Liver (tissue), 9 donors: ENCODE results near the gene SELENOP. TPM values are rescaled to one million over a fixed set of nuclear protein-coding genes. Genes with fewer than 3 reads are reported as not detected.

Experiments used
- DNase-seq: peaks from one replicate; pipeline ENCODE4 v3.0.0-alpha.2; 2017; ENCODE audit warnings: low spot score
- H3K27ac ChIP-seq, 2 donors: one replicate each; pipeline ENCODE4 v1.7.0; 2013; ENCODE audit warnings: inconsistent platforms in 2 of 2, low read length in 2 of 2, control low read depth in 1 of 2, low read depth in 1 of 2, mild to moderate bottlenecking in 1 of 2
- H3K27me3 ChIP-seq, 4 donors: one replicate each; pipeline versions ENCODE4 v1.6.1 to v1.7.0; 2013; ENCODE audit warnings: low read length in 3 of 4, inconsistent platforms in 1 of 4, mild to moderate bottlenecking in 1 of 4, moderate library complexity in 1 of 4; ENCODE audit not compliant: control insufficient read depth in 4 of 4, insufficient read depth in 4 of 4
- H3K36me3 ChIP-seq, 4 donors: one replicate each; pipeline versions ENCODE4 v1.6.1 to v1.7.0; 2013; ENCODE audit warnings: low read length in 3 of 4, mild to moderate bottlenecking in 3 of 4, low read depth in 1 of 4, moderate library complexity in 1 of 4; ENCODE audit not compliant: control insufficient read depth in 4 of 4, insufficient read depth in 3 of 4
- H3K4me1 ChIP-seq, 4 donors: one replicate each; pipeline versions ENCODE4 v1.6.1 to v1.7.0; 2013; ENCODE audit warnings: low read length in 3 of 4, mild to moderate bottlenecking in 3 of 4, moderate library complexity in 1 of 4; ENCODE audit not compliant: control insufficient read depth in 4 of 4, insufficient read depth in 4 of 4
- H3K4me3 ChIP-seq, 3 donors: one replicate each; pipeline versions ENCODE4 v1.6.1 to v1.7.0; 2013; ENCODE audit warnings: low read length in 3 of 3, control low read depth in 1 of 3, low read depth in 1 of 3, mild to moderate bottlenecking in 1 of 3
- H3K9ac ChIP-seq, 2 donors: one replicate each; pipeline ENCODE4 v1.7.0; 2013; ENCODE audit warnings: low read length in 2 of 2, mild to moderate bottlenecking in 2 of 2, moderate library complexity in 2 of 2, control low read depth in 1 of 2, low read depth in 1 of 2
- H3K9me3 ChIP-seq, 4 donors: one replicate each; pipeline versions ENCODE4 v1.6.1 to v1.7.0; 2013; ENCODE audit warnings: low read length in 3 of 4; ENCODE audit not compliant: control insufficient read depth in 4 of 4
- EGR1 ChIP-seq, 2 donors: IDR thresholded peaks; 2 replicates each; pipeline ENCODE4 v1.6.1; 2016 to 2018; ENCODE audit warnings: antibody characterized with exemption in 2 of 2, low read depth in 2 of 2
- FOXA1 ChIP-seq: IDR thresholded peaks from 2 replicates; pipeline ENCODE4 v1.6.1; 2016; ENCODE audit warnings: antibody characterized with exemption
- FOXA2 ChIP-seq: IDR thresholded peaks from 2 replicates; pipeline ENCODE4 v1.6.1; 2016; ENCODE audit warnings: antibody characterized with exemption
- GABPA ChIP-seq, 2 donors: IDR thresholded peaks in 1 of 2; conservative IDR thresholded peaks in 1 of 2; 2 replicates each; pipeline ENCODE4 v1.6.1; 2016; ENCODE audit warnings: antibody characterized with exemption in 2 of 2, mild to moderate bottlenecking in 1 of 2, moderate library complexity in 1 of 2
- HNF4A ChIP-seq, 2 donors: conservative IDR thresholded peaks; 2 replicates each; pipeline ENCODE4 v1.6.1; 2016; ENCODE audit warnings: antibody characterized with exemption in 2 of 2, mild to moderate bottlenecking in 2 of 2
- HNF4G ChIP-seq: IDR thresholded peaks from 2 replicates; pipeline ENCODE4 v1.6.1; 2016; ENCODE audit warnings: antibody characterized with exemption
- JUND ChIP-seq, 2 donors: IDR thresholded peaks; 2 replicates each; pipeline ENCODE4 v1.6.1; 2016; ENCODE audit warnings: antibody characterized with exemption in 2 of 2
- NR2F2 ChIP-seq: IDR thresholded peaks from 2 replicates; pipeline ENCODE4 v1.6.1; 2016; ENCODE audit warnings: antibody characterized with exemption
- RAD21 ChIP-seq, 2 donors: IDR thresholded peaks; 2 replicates each; pipeline ENCODE4 v1.6.1; 2016; ENCODE audit warnings: antibody characterized with exemption in 2 of 2, mild to moderate bottlenecking in 2 of 2
- RXRA ChIP-seq, 2 donors: IDR thresholded peaks; 2 replicates each; pipeline ENCODE4 v1.6.1; 2017 to 2018; ENCODE audit warnings: antibody characterized with exemption in 2 of 2, mild to moderate bottlenecking in 1 of 2
- SP1 ChIP-seq: IDR thresholded peaks from 2 replicates; pipeline ENCODE4 v1.6.1; 2018; ENCODE audit warnings: antibody characterized with exemption, mild to moderate bottlenecking
- TAF1 ChIP-seq: conservative IDR thresholded peaks from 2 replicates; pipeline ENCODE4 v1.6.1; 2016; ENCODE audit warnings: antibody characterized with exemption, mild to moderate bottlenecking
- YY1 ChIP-seq: IDR thresholded peaks from 2 replicates; pipeline ENCODE4 v1.6.1; 2016; ENCODE audit warnings: antibody characterized with exemption, mild to moderate bottlenecking
- WGBS: extraction: QIAGEN DNeasy Blood & Tissue Kit; methylation state at CpG from one replicate; pipeline ENCODE4 v1.1.7; 2013; 5-methylcytosine and 5-hydroxymethylcytosine counted together
- polyA plus RNA-seq, 2 donors: library from polyadenylated mRNA; stranded (reverse) in 1 of 2; unstranded in 1 of 2; fragments of 200-250 nt in 1 of 2; fragments of >200 nt in 1 of 2; fragmentation: Nextera tagmentation in 1 of 2; extraction: Ambion mirVana in 1 of 2; gene quantifications; one replicate each; pipeline versions ENCODE4 v1.2.1 to v1.2.3, GENCODE V29; 2013 to 2015
- total RNA-seq, 2 donors: library from RNA; depleted of rRNA; stranded (reverse); fragments of >200 nt; gene quantifications; one replicate each; pipeline ENCODE4 v1.2.3, GENCODE V29; 2014
- TF ChIP-seq, protein P1 (sequence below): fragments of 150-350 bp; IDR thresholded peaks from 2 replicates; pipeline ENCODE4 v1.5.1; 2017; ENCODE audit warnings: improper control_type of control experiment, low read depth, low read length; ENCODE audit not compliant: missing input control
- TF ChIP-seq, protein P2 (sequence below): IDR thresholded peaks from 2 replicates; pipeline ENCODE4 v1.6.1; 2016; ENCODE audit warnings: antibody characterized with exemption, mild to moderate bottlenecking
- TF ChIP-seq, protein P3 (sequence below): IDR thresholded peaks from 2 replicates; pipeline ENCODE4 v1.6.1; 2016; ENCODE audit warnings: antibody characterized with exemption
- TF ChIP-seq, protein P4 (sequence below): IDR thresholded peaks from 2 replicates; pipeline ENCODE4 v1.6.1; 2016; ENCODE audit warnings: antibody characterized with exemption
- donor health status: healthy.
- donor health status: healthy.
- donor health status: healthy.
- donor health status: healthy.
- donor health status: healthy.

Gene SELENOP
- total and polyA plus RNA-seq, 4 donors, result 880 to 1,788 (median 1,360) TPM

DNA sequence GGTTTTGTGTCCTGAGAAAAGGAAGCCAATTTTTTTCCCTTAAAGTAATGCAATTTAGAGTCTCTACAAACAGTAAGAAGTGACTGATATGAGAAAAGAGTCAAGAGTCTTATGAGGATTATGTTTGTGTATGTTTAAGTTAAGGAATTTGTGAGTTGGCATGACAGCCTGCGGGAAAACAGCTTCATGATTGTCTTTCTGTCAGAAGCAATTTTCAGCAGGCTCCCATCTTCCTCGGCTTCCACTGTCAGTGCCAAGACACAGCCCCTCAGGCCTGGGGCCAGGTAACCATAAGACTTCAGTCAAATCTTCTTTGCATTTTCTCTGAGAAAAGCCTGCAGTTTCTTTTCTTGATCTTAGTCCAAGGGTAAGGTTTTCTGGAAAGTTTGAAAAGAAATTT is 17.0 kb upstream of the SELENOP start:
- DNase-seq, result no peak
- H3K27ac ChIP-seq, result no peak overlapping the region
- TF ChIP-seq GABPA (IDR thresholded peaks at IDR 0.05 in 1 of 2, conservative IDR thresholded peaks at IDR 0.05 in 1 of 2), result no peak
- no peak for TF ChIP-seq JUND (IDR thresholded peaks at IDR 0.05)
- TF ChIP-seq TAF1, result no peak
- no peak for TF ChIP-seq HNF4A (conservative IDR thresholded peaks at IDR 0.05)
- TF ChIP-seq, protein P1, sequence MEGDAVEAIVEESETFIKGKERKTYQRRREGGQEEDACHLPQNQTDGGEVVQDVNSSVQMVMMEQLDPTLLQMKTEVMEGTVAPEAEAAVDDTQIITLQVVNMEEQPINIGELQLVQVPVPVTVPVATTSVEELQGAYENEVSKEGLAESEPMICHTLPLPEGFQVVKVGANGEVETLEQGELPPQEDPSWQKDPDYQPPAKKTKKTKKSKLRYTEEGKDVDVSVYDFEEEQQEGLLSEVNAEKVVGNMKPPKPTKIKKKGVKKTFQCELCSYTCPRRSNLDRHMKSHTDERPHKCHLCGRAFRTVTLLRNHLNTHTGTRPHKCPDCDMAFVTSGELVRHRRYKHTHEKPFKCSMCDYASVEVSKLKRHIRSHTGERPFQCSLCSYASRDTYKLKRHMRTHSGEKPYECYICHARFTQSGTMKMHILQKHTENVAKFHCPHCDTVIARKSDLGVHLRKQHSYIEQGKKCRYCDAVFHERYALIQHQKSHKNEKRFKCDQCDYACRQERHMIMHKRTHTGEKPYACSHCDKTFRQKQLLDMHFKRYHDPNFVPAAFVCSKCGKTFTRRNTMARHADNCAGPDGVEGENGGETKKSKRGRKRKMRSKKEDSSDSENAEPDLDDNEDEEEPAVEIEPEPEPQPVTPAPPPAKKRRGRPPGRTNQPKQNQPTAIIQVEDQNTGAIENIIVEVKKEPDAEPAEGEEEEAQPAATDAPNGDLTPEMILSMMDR, result no peak
- no peak for TF ChIP-seq SP1
- no peak for TF ChIP-seq NR2F2
- TF ChIP-seq, protein P2, sequence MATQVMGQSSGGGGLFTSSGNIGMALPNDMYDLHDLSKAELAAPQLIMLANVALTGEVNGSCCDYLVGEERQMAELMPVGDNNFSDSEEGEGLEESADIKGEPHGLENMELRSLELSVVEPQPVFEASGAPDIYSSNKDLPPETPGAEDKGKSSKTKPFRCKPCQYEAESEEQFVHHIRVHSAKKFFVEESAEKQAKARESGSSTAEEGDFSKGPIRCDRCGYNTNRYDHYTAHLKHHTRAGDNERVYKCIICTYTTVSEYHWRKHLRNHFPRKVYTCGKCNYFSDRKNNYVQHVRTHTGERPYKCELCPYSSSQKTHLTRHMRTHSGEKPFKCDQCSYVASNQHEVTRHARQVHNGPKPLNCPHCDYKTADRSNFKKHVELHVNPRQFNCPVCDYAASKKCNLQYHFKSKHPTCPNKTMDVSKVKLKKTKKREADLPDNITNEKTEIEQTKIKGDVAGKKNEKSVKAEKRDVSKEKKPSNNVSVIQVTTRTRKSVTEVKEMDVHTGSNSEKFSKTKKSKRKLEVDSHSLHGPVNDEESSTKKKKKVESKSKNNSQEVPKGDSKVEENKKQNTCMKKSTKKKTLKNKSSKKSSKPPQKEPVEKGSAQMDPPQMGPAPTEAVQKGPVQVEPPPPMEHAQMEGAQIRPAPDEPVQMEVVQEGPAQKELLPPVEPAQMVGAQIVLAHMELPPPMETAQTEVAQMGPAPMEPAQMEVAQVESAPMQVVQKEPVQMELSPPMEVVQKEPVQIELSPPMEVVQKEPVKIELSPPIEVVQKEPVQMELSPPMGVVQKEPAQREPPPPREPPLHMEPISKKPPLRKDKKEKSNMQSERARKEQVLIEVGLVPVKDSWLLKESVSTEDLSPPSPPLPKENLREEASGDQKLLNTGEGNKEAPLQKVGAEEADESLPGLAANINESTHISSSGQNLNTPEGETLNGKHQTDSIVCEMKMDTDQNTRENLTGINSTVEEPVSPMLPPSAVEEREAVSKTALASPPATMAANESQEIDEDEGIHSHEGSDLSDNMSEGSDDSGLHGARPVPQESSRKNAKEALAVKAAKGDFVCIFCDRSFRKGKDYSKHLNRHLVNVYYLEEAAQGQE, result no peak
- TF ChIP-seq RXRA (IDR thresholded peaks at IDR 0.05), result no peak
- TF ChIP-seq, protein P3, sequence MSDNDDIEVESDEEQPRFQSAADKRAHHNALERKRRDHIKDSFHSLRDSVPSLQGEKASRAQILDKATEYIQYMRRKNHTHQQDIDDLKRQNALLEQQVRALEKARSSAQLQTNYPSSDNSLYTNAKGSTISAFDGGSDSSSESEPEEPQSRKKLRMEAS, result no peak
- TF ChIP-seq, protein P4, sequence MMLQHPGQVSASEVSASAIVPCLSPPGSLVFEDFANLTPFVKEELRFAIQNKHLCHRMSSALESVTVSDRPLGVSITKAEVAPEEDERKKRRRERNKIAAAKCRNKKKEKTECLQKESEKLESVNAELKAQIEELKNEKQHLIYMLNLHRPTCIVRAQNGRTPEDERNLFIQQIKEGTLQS, result no peak
- TF ChIP-seq HNF4G, result no peak
- no peak for TF ChIP-seq RAD21 (IDR thresholded peaks at IDR 0.05)
- no peak for TF ChIP-seq FOXA2
- H3K4me1 ChIP-seq, result peaks cover 6 to 22% (median 18%) of the 10 kb centered on the region in 4 donors
- no peak overlapping the region for H3K9ac ChIP-seq
- no peaks in the 10 kb centered on the region for H3K27me3 ChIP-seq
- no peaks in the 10 kb centered on the region for H3K9me3 ChIP-seq
- no peaks in the 10 kb centered on the region for H3K36me3 ChIP-seq
- WGBS, result 89% methylated on average over 2 of the region's 2 CpGs
- H3K4me3 ChIP-seq, result no peak overlapping the region

DNA sequence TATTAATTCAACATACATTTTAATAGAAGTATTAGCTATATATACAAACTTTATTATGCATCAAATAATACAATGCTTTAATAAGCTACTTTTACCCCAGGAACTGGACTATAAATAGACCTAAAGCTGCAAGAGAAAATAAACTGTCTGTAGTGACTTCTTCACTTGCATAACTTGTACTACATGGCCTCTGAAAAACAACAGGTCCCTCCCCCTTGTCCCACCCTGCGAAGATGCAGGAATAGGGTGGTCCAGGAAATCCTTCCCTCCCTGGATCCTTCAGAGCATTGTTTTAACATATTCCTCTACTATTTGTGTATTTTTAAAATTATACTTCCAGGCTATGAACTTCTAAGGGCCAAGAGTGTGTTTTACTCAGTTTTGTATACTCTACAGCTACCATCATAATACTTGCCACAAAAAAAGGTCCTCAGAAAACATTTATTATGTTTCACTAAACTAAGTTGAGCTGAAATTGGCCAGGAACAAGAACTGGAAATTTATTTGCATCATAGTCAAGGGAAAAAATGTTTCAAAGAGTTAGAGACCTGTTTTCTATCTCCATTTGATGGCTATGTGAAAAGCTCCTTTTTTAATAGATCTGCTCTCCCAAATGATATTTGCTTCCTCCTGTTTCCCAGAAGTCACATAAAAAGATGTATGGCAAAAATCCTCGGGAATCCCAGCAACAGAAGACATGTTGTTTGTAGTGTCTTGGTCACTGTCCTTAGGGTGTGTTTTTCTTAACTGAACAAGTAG is 15.2 kb upstream of the SELENOP start:
- WGBS, result 64% methylated on average over 2 of the region's 2 CpGs
- H3K9me3 ChIP-seq, result no peaks in the 10 kb centered on the region
- DNase-seq, result no peak
- H3K9ac ChIP-seq, result no peak overlapping the region
- no peak overlapping the region for H3K4me3 ChIP-seq
- peaks cover 10 to 32% (median 28%) of the 10 kb centered on the region in 4 donors for H3K4me1 ChIP-seq
- no peak overlapping the region for H3K27ac ChIP-seq
- H3K36me3 ChIP-seq, result no peaks in the 10 kb centered on the region
- no peaks in the 10 kb centered on the region for H3K27me3 ChIP-seq
- TF ChIP-seq SP1 (no peak), FOXA2 (no peak), EGR1 (IDR thresholded peaks at IDR 0.05; ENCODE audit: low read depth in 2 of 2) (no peak), YY1 (no peak), NR2F2 (no peak), GABPA (IDR thresholded peaks at IDR 0.05 in 1 of 2, conservative IDR thresholded peaks at IDR 0.05 in 1 of 2) (no peak), TAF1 (no peak), RXRA (IDR thresholded peaks at IDR 0.05) (no peak), FOXA1 (no peak), RAD21 (IDR thresholded peaks at IDR 0.05) (no peak), HNF4A (conservative IDR thresholded peaks at IDR 0.05) (no peak)
- TF ChIP-seq, protein P1, result no peak
- TF ChIP-seq, protein P2, result no peak
- TF ChIP-seq, protein P4, result no peak
